ENCODE data around the gene RYR3.

RYR3 gene

DNA sequence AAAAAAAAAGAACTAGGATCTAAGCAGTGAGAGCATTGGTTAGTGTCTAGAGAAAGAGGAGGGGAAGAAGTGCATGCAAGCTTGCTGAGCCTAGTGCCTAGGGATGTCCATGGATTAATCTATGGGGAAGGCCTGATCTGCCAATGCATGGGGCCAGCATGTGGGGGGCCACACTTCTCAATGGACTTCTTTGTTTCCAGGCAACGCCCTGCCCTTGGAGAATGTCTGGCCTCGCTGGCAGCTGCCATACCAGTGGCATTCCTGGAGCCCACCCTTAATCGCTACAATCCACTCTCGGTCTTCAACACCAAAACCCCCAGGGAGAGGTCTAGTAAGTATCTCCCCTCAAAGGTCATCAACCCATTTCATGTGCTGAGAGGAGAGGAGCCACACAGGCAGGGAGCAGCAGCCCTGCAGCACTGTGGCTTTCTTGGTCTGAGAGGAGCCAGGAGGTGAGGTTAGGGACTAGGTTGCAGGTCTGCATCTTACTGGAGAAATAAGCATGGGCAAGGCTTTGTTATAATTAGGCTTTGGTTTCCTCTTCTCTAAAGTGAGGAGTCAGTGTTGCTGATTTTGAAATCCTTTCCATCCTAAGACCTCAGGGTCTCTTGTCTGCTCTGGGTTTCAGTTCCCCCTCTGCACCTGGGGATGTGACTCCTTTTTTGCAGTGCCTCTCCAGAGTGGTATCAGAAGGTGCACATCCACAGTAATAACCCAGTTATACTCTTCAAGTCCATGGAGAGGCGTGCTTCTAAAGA lies 469.4 kb downstream of the RYR3 start:
- Histone ChIP-seq H2BK5ac (ENCODE audit: low read length) (no peak overlapping the region), H2BK120ac (ENCODE audit: low read depth, low read length) (no peak overlapping the region), H3K9ac (ENCODE audit: low read depth, low read length, poor library complexity) (no peak overlapping the region), H3K4me1 (ENCODE audit: control insufficient read depth in 2 of 2, insufficient read depth in 1 of 2, low read depth in 1 of 2, low read length in 2 of 2) (peaks cover 2 to 5% of the 10 kb centered on the region in 2 donors), H3K14ac (ENCODE audit: low read length) (no peak overlapping the region), H3K23ac (ENCODE audit: low read depth, low read length, poor library complexity) (no peak overlapping the region), H3K27ac (replicated peaks; ENCODE audit: low read length) (no peak overlapping the region), H3K36me3 (replicated peaks in 1 of 2; ENCODE audit: control insufficient read depth in 2 of 2, insufficient read depth in 2 of 2, low read length in 2 of 2) (no peaks in the 10 kb centered on the region), H3K18ac (ENCODE audit: low read length) (no peak overlapping the region), H2BK15ac (ENCODE audit: low read length) (no peak overlapping the region), H4K91ac (ENCODE audit: low read depth, low read length, poor library complexity) (no peak overlapping the region), H2BK12ac (ENCODE audit: low read length) (no peak overlapping the region), H3K79me1 (ENCODE audit: low read depth, low read length) (no peaks in the 10 kb centered on the region), H3K4me3 (ENCODE audit: low read length in 2 of 2) (no peak overlapping the region), H3K4me2 (ENCODE audit: insufficient read depth, low read length, poor library complexity, severe bottlenecking) (no peak overlapping the region), H2AK5ac (ENCODE audit: low read depth, low read length) (no peak overlapping the region), H2AFZ (ENCODE audit: low read length) (no peak overlapping the region), H3K9me3 (replicated peaks in 1 of 2; ENCODE audit: control insufficient read depth in 2 of 2, insufficient read depth in 1 of 2, low read depth in 1 of 2, low read length in 2 of 2) (no peaks in the 10 kb centered on the region), H4K8ac (ENCODE audit: low read depth, low read length) (no peak overlapping the region), H3K27me3 (ENCODE audit: control insufficient read depth in 3 of 3, insufficient read depth in 3 of 3, low read depth in 1 of 3, low read length in 3 of 3) (no peaks in the 10 kb centered on the region), H3K4ac (ENCODE audit: low read length) (no peak overlapping the region)
- no peak for DNase-seq (ENCODE audit: low spot score)
- no CpG with 5 or more reads among the region's 5 CpGs for WGBS, 2 donors (ENCODE audit: extremely low coverage in 2 of 2, insufficient read length in 2 of 2, insufficient replicate concordance in 1 of 2)

DNA sequence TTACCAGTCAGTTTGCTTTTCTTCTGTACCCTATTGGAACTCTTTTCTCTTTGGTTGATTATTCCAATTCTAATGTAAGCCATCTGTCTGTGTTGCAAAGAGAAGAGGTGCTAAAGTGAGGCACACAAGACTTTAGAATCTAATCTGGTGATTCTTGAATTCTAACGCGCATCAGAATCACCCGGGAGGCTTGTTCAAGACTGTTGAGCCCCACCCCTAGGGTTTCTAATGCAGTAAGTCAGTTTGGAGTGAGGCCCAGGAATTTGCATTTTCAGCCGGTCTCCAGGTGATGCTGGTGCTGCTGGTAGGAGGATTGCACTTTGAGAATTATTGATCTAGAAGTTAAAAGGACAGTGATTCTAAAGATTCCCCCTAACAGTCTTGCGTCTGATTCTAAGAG lies 472.2 kb downstream of the RYR3 start:
- H3K4ac ChIP-seq (ENCODE audit: low read length) = no peak overlapping the region
- H3K36me3 ChIP-seq (replicated peaks in 1 of 2; ENCODE audit: control insufficient read depth in 2 of 2, insufficient read depth in 2 of 2, low read length in 2 of 2) = no peaks in the 10 kb centered on the region
- no peaks in the 10 kb centered on the region for H3K27me3 ChIP-seq (ENCODE audit: control insufficient read depth in 3 of 3, insufficient read depth in 3 of 3, low read depth in 1 of 3, low read length in 3 of 3)
- H2AFZ ChIP-seq (ENCODE audit: low read length) = no peak overlapping the region
- H3K27ac ChIP-seq (replicated peaks; ENCODE audit: low read length) = no peak overlapping the region
- H3K23ac ChIP-seq (ENCODE audit: low read depth, low read length, poor library complexity) = no peak overlapping the region
- H3K4me1 ChIP-seq (ENCODE audit: control insufficient read depth in 2 of 2, insufficient read depth in 1 of 2, low read depth in 1 of 2, low read length in 2 of 2) = peaks cover 7 to 14% of the 10 kb centered on the region in 2 donors
- H2AK5ac ChIP-seq (ENCODE audit: low read depth, low read length) = no peak overlapping the region
- H2BK15ac ChIP-seq (ENCODE audit: low read length) = no peak overlapping the region
- H3K18ac ChIP-seq (ENCODE audit: low read length) = no peak overlapping the region
- no peak overlapping the region for H2BK12ac ChIP-seq (ENCODE audit: low read length)
- H3K4me3 ChIP-seq (ENCODE audit: low read length in 2 of 2) = no peak overlapping the region
- no CpG with 5 or more reads among the region's 5 CpGs for WGBS, 2 donors (ENCODE audit: extremely low coverage in 2 of 2, insufficient read length in 2 of 2, insufficient replicate concordance in 1 of 2)
- H2BK120ac ChIP-seq (ENCODE audit: low read depth, low read length) = no peak overlapping the region
- no peak for DNase-seq (ENCODE audit: low spot score)
- H3K14ac ChIP-seq (ENCODE audit: low read length) = no peak overlapping the region
- H3K4me2 ChIP-seq (ENCODE audit: insufficient read depth, low read length, poor library complexity, severe bottlenecking) = no peak overlapping the region
- H3K9me3 ChIP-seq (replicated peaks in 1 of 2; ENCODE audit: control insufficient read depth in 2 of 2, insufficient read depth in 1 of 2, low read depth in 1 of 2, low read length in 2 of 2) = no peaks in the 10 kb centered on the region
- no peak overlapping the region for H4K8ac ChIP-seq (ENCODE audit: low read depth, low read length)
- no peaks in the 10 kb centered on the region for H3K79me1 ChIP-seq (ENCODE audit: low read depth, low read length)
- H2BK5ac ChIP-seq (ENCODE audit: low read length) = no peak overlapping the region
- H3K9ac ChIP-seq (ENCODE audit: low read depth, low read length, poor library complexity) = no peak overlapping the region
- no peak overlapping the region for H4K91ac ChIP-seq (ENCODE audit: low read depth, low read length, poor library complexity)

DNA sequence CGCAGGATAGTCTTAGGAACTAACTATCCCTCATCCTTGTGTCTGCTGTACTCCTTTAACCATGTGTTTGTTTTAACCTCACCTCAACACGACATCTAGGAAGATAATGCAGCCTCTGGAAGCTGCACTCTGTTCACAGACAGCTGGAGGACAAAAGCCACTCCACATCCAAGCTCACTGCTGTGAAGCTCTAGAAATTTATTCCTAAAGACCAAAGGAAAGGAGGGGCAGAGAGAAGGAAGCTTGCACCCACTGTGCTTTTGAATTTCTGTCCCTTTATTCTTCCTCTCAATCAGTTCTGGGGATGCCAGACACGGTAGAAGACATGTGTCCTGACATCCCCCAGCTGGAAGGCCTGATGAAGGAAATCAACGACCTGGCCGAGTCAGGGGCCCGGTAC lies 474.6 kb downstream of the RYR3 start:
- H3K79me1 ChIP-seq (ENCODE audit: low read depth, low read length) = no peaks in the 10 kb centered on the region
- no peak overlapping the region for H3K9ac ChIP-seq (ENCODE audit: low read depth, low read length, poor library complexity)
- H3K18ac ChIP-seq (ENCODE audit: low read length) = peak overlapping the region; percentile 9

DNA sequence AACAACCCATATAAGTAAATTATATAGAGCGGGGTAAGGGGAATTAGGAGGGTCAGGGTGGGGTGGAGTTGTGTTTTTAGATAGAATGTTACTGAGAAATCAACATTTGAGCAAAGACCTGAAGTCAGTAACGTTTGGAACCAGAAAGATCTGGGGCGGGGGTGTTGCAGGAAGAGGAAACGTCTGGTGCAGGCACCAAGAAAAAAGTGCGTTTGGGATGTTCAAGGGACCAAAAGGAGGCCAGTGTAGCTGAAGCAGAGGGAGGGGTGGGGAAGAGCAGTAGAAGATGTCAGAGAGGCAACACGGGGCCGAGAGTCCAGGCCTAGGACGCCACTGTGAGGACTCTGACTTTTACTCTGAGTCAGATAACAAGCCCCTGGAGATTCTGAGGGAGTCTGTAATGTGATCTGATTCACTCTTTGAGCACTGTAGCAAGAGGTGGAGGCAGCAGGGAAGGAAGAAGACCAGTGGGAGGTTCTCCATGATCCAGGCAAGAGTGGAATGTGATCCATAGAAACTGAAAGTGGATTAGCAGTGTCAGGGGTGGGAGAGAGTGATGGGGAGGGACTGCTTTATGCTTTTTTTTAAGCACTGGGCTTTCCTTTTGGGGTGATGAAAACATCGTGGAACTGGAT lies 478.3 kb downstream of the RYR3 start:
- H4K91ac ChIP-seq (ENCODE audit: low read depth, low read length, poor library complexity) = no peak overlapping the region
- H3K27me3 ChIP-seq (ENCODE audit: control insufficient read depth in 3 of 3, insufficient read depth in 3 of 3, low read depth in 1 of 3, low read length in 3 of 3) = no peaks in the 10 kb centered on the region
- no peak for DNase-seq (ENCODE audit: low spot score)
- H2AFZ ChIP-seq (ENCODE audit: low read length) = no peak overlapping the region
- no peak overlapping the region for H2BK12ac ChIP-seq (ENCODE audit: low read length)
- H2BK15ac ChIP-seq (ENCODE audit: low read length) = no peak overlapping the region
- no peak overlapping the region for H3K9ac ChIP-seq (ENCODE audit: low read depth, low read length, poor library complexity)
- H3K23ac ChIP-seq (ENCODE audit: low read depth, low read length, poor library complexity) = no peak overlapping the region
- H2BK5ac ChIP-seq (ENCODE audit: low read length) = no peak overlapping the region
- H2AK5ac ChIP-seq (ENCODE audit: low read depth, low read length) = no peak overlapping the region
- H3K4me2 ChIP-seq (ENCODE audit: insufficient read depth, low read length, poor library complexity, severe bottlenecking) = no peak overlapping the region
- no peak overlapping the region for H2BK120ac ChIP-seq (ENCODE audit: low read depth, low read length)
- no peak overlapping the region for H3K27ac ChIP-seq (replicated peaks; ENCODE audit: low read length)
- WGBS, 2 donors (ENCODE audit: extremely low coverage in 2 of 2, insufficient read length in 2 of 2, insufficient replicate concordance in 1 of 2) = no CpG with 5 or more reads among the region's 9 CpGs
- H3K36me3 ChIP-seq (replicated peaks in 1 of 2; ENCODE audit: control insufficient read depth in 2 of 2, insufficient read depth in 2 of 2, low read length in 2 of 2) = no peaks in the 10 kb centered on the region
- H3K18ac ChIP-seq (ENCODE audit: low read length) = no peak overlapping the region
- no peaks in the 10 kb centered on the region for H3K79me1 ChIP-seq (ENCODE audit: low read depth, low read length)
- no peak overlapping the region for H3K4me3 ChIP-seq (ENCODE audit: low read length in 2 of 2)
- H3K4me1 ChIP-seq (ENCODE audit: control insufficient read depth in 2 of 2, insufficient read depth in 1 of 2, low read depth in 1 of 2, low read length in 2 of 2) = peaks cover 10 to 14% of the 10 kb centered on the region in 2 donors
- no peak overlapping the region for H3K4ac ChIP-seq (ENCODE audit: low read length)
- H3K9me3 ChIP-seq (replicated peaks in 1 of 2; ENCODE audit: control insufficient read depth in 2 of 2, insufficient read depth in 1 of 2, low read depth in 1 of 2, low read length in 2 of 2) = no peaks in the 10 kb centered on the region
- no peak overlapping the region for H4K8ac ChIP-seq (ENCODE audit: low read depth, low read length)
- H3K14ac ChIP-seq (ENCODE audit: low read length) = no peak overlapping the region

More for the DNA sequence above, 474.6 kb downstream of the RYR3 start:
- WGBS, 2 donors (ENCODE audit: extremely low coverage in 2 of 2, insufficient read length in 2 of 2, insufficient replicate concordance in 1 of 2) = no CpG with 5 or more reads among the region's 6 CpGs
- peak overlapping the region; percentile 2 for H2AFZ ChIP-seq (ENCODE audit: low read length)
- no peaks in the 10 kb centered on the region for H3K9me3 ChIP-seq (replicated peaks in 1 of 2; ENCODE audit: control insufficient read depth in 2 of 2, insufficient read depth in 1 of 2, low read depth in 1 of 2, low read length in 2 of 2)
- H4K8ac ChIP-seq (ENCODE audit: low read depth, low read length) = no peak overlapping the region
- no peak overlapping the region for H2BK120ac ChIP-seq (ENCODE audit: low read depth, low read length)
- no peak overlapping the region for H2BK12ac ChIP-seq (ENCODE audit: low read length)
- no peak overlapping the region for H3K27ac ChIP-seq (replicated peaks; ENCODE audit: low read length)
- no peak overlapping the region for H3K14ac ChIP-seq (ENCODE audit: low read length)
- H2BK15ac ChIP-seq (ENCODE audit: low read length) = no peak overlapping the region
- no peak overlapping the region for H2AK5ac ChIP-seq (ENCODE audit: low read depth, low read length)
- H4K91ac ChIP-seq (ENCODE audit: low read depth, low read length, poor library complexity) = no peak overlapping the region
- no peak overlapping the region for H3K4me2 ChIP-seq (ENCODE audit: insufficient read depth, low read length, poor library complexity, severe bottlenecking)
- H3K36me3 ChIP-seq (replicated peaks in 1 of 2; ENCODE audit: control insufficient read depth in 2 of 2, insufficient read depth in 2 of 2, low read length in 2 of 2) = no peaks in the 10 kb centered on the region
- H3K23ac ChIP-seq (ENCODE audit: low read depth, low read length, poor library complexity) = no peak overlapping the region
- H3K4me3 ChIP-seq (ENCODE audit: low read length in 2 of 2) = no peak overlapping the region
- no peaks in the 10 kb centered on the region for H3K27me3 ChIP-seq (ENCODE audit: control insufficient read depth in 3 of 3, insufficient read depth in 3 of 3, low read depth in 1 of 3, low read length in 3 of 3)
- H3K4ac ChIP-seq (ENCODE audit: low read length) = no peak overlapping the region
- no peak overlapping the region for H2BK5ac ChIP-seq (ENCODE audit: low read length)
- peaks cover 10 to 14% of the 10 kb centered on the region in 2 donors for H3K4me1 ChIP-seq (ENCODE audit: control insufficient read depth in 2 of 2, insufficient read depth in 1 of 2, low read depth in 1 of 2, low read length in 2 of 2)
- DNase-seq (ENCODE audit: low spot score) = no peak

Measured in neuronal stem cell (in vitro differentiated cells).